ENCODE measurements around the gene TTC28. TPM values are rescaled to one million over a fixed set of nuclear protein-coding genes. Genes with fewer than 3 reads are reported as not detected.

The TTC28 gene
- total and polyA plus RNA-seq, 10 of the 15 experiments (the other 5 are each of a cell fraction or from before 2014, with no cell fraction given), result 0.15 to 8.4 (median 1.4) TPM

DNA sequence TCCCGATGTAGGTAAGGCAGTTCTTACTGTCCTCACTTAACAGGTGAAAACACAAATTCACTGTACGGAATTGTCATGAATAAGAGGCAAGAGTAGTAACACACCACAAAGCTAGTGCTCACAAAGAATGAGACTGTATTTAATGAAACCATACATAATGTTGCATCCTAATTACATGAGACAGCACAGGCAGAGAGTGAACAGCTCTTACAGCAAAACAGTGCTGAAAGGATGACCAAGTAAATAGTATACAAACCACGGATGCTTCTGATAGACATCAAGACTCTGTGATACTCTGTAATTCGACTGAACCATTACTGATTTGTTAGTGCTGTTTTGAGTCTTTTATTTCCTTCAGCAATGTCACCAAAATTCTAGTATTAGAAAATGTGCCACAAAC is 282.3 kb downstream of the TTC28 start (continued):
- TF ChIP-seq POLR2AphosphoS5 (IDR thresholded peaks at IDR 0.05; ENCODE audit: low read length) (no peak), SMAD5 (IDR thresholded peaks at IDR 0.05; ENCODE audit: low read depth) (no peak), NFIC (IDR thresholded peaks at IDR 0.05; ENCODE audit: low read depth, low read length) (no peak)

DNA sequence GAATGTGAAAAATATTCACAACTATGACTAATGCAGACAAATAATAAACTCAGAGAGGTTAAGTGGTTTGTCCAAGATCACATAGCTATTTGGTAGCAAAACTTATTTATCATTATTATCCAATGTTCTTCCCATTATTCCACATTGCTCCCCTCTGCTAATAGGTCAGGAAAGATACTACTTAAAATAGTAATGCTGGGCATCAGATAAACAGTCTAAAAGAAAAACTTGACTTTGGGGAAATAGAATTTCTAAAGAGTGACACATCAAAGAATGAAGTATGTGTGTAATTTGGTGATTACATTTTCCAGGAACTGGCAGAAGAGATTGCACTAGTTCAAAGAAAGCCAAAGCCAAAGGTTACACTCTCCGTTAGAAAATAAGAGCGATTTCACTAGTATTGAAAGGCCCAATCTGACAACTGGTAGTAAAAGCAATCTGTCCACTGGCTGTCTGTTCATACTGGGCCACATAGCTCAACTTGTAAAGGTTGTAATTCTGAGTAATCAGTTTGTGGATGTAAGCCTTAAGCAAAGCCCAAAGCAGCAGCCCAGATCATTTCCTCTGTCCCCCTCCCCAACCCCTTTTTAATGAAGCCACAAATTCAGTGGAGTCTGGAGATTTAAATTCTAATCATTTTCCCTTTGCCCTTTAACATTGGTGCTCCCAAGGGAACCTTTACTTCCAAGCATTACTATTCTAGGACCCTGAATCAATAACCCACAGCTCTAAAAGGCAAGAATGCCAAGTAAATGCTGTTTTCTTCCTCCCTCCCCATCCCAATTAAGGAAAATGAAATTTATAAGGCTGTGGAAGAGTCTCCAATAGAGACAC is 283.5 kb downstream of the TTC28 start:
- no peak for TF ChIP-seq HDAC6 (IDR thresholded peaks at IDR 0.05; ENCODE audit: unreplicated experiment)
- TF ChIP-seq MXI1 (IDR thresholded peaks at IDR 0.05; ENCODE audit: low read depth, low read length), result no peak
- no peak for TF ChIP-seq E2F8 (IDR thresholded peaks at IDR 0.05; ENCODE audit: low read depth, partially characterized antibody)
- TF ChIP-seq USF2 (IDR thresholded peaks at IDR 0.05; ENCODE audit: borderline replicate concordance, low read depth, low read length), result no peak
- no peak for TF ChIP-seq RAD51 (IDR thresholded peaks at IDR 0.05)
- DNase-seq (ENCODE audit: low read depth, low spot score) (no peak), FAIRE-seq (no peak), ATAC-seq (no peak)
- no peak overlapping the region for H3K9ac ChIP-seq (ENCODE audit: control insufficient read depth, insufficient read depth, low read length)
- H3K36me3 ChIP-seq (ENCODE audit: control insufficient read depth in 2 of 2, insufficient read depth in 2 of 2, low read length in 1 of 2), result no peaks in the 10 kb centered on the region
- no peak overlapping the region for H3K4me3 ChIP-seq
- no peak overlapping the region for H3K27ac ChIP-seq (ENCODE audit: control insufficient read depth, insufficient read depth)
- no peaks in the 10 kb centered on the region for H3K4me1 ChIP-seq (ENCODE audit: control insufficient read depth, insufficient read depth, low read length)
- intact Hi-C loops (cut with micrococcal nuclease; ENCODE audit: unreplicated experiment), result no loop called here
- H3K4me2 ChIP-seq (ENCODE audit: control insufficient read depth, insufficient read depth), result no peak overlapping the region
- no peaks in the 10 kb centered on the region for H3K79me2 ChIP-seq (ENCODE audit: control insufficient read depth, insufficient read depth, low read length)
- in situ Hi-C loops (cut with MboI), result no loop called here
- no peaks in the 10 kb centered on the region for H3K9me3 ChIP-seq (replicated peaks; ENCODE audit: control insufficient read depth, insufficient read depth, low read length)
- ChIA-PET SMC1A (ENCODE audit: uncharacterized antibody, unreplicated experiment) (no interaction called here), POLR2A (no interaction called here), CTCF (no interaction called here), RAD21 (ENCODE audit: unreplicated experiment) (no interaction called here)
- WGBS (ENCODE audit: insufficient coverage, insufficient replicate concordance, low lambda C conversion rate, missing lambda C conversion rate), result 0% methylated on average over 2 of the region's 2 CpGs
- no peaks in the 10 kb centered on the region for H4K20me1 ChIP-seq (ENCODE audit: control insufficient read depth, insufficient read depth)
- no peak overlapping the region for H2AFZ ChIP-seq (ENCODE audit: control insufficient read depth, low read depth, low read length)
- no peaks in the 10 kb centered on the region; a peak in 1 of 4 replicates for H3K27me3 ChIP-seq (replicated peaks in 1 of 2; ENCODE audit: control insufficient read depth in 2 of 2, insufficient read depth in 2 of 2, low read length in 1 of 2)
- BruUV-seq (replicated peaks), result no TSS peak

Measured in GM12878 (cell line).